H1 (cell line): Measurements from ENCODE around the gene SMOC2.

Experiments
- BCL11A ChIP-seq, 2 experiments: IDR thresholded peaks; one replicate each; pipeline ENCODE4 v1.6.1; 2011; ENCODE audit warnings: low read depth in 2 of 2, low read length in 2 of 2, mild to moderate bottlenecking in 2 of 2
- EZH2 ChIP-seq: fragments of 200-600 bp; sonication (generic); IDR thresholded peaks from 2 replicates; pipeline ENCODE4 v1.7.1; 2012; ENCODE audit warnings: low read depth, mild to moderate bottlenecking, moderate library complexity, low read length, inconsistent platforms; ENCODE audit not compliant: severe bottlenecking
- POLR2A ChIP-seq, 2 experiments: IDR thresholded peaks; 1 replicate in 1 of 2; 2 replicates in 1 of 2; pipeline ENCODE4 v1.6.1; 2011; ENCODE audit warnings: low read depth in 2 of 2, low read length in 2 of 2, mild to moderate bottlenecking in 2 of 2; ENCODE audit errors: control extremely low read depth in 1 of 2

- no peak for TF ChIP-seq BCL11A (IDR thresholded peaks at IDR 0.05; ENCODE audit: low read depth in 2 of 2, low read length in 2 of 2)
- TF ChIP-seq EZH2 = no peak
- no peak for TF ChIP-seq POLR2A (IDR thresholded peaks at IDR 0.05; ENCODE audit: control extremely low read depth in 1 of 2, low read depth in 2 of 2, low read length in 2 of 2)
Measured at GRCh38 chr6:168596344-168596743, 155.4 kb downstream of the SMOC2 start.
